Smooth muscle cell of the coronary artery (primary cell): ENCODE results near the gene SP1. TPM values are rescaled to one million over a fixed set of nuclear protein-coding genes. Genes with fewer than 3 reads are reported as not detected.

Experiments used
- total RNA-seq: library from RNA; depleted of rRNA; stranded (reverse); fragments of >200 nt; gene quantifications from 2 replicates; pipeline ENCODE4 v1.2.3, GENCODE V29; 2014; ENCODE audit warnings: low replicate concordance

Gene SP1
- 20.6 and 22.9 TPM in 2 replicates for total RNA-seq

GRCh38 chr12:53380104-53380793 lies at the start of gene SP1:
SP1 (plus strand) TSS chr12:53380176; CDS start chr12:53380292, 116 bp downstream.

GRCh38 chr12:53336181-53336681 lies 43.7 kb upstream of the SP1 start, which contains the start of gene SP7:
SP7 (minus strand) TSS chr12:53336354; CDS start chr12:53335646, 708 bp downstream.

GRCh38 chr12:53423597-53423996 lies 43.6 kb downstream of the SP1 start, which contains the start of gene AMHR2:
AMHR2 (plus strand) TSS chr12:53423855; CDS start chr12:53423935, 80 bp downstream.

GRCh38 chr12:53441040-53441833 lies 61.3 kb downstream of the SP1 start, which contains the start of gene PRR13:
PRR13 (plus strand) TSS chr12:53441734; CDS start chr12:53442715, 981 bp downstream.

GRCh38 chr12:53451661-53452158 lies 71.7 kb downstream of the SP1 start, which contains the start of gene PCBP2:
PCBP2 (plus strand) TSS chr12:53452102; CDS start chr12:53454801, 2,699 bp downstream.

Other genes starting within 250 kb of the SP1 start
- 11.2 and 11.3 TPM in 2 replicates for gene ZNF740, start 199.5 kb upstream of the SP1 start, total RNA-seq
- gene CSAD, start 199.3 kb upstream of the SP1 start, total RNA-seq, result 4.4 and 11.5 TPM in 2 replicates
- gene ITGB7, start 172.9 kb upstream of the SP1 start, total RNA-seq, result 0.15 and 0.47 TPM in 2 replicates
- gene RARG, start 148.0 kb upstream of the SP1 start, total RNA-seq, result 17.7 and 22.6 TPM in 2 replicates
- gene ESPL1, start 111.9 kb upstream of the SP1 start, total RNA-seq, result 0.70 and 1.2 TPM in 2 replicates
- gene PFDN5, start 84.6 kb upstream of the SP1 start, total RNA-seq, result 692 and 1,810 TPM in 2 replicates
- gene MYG1, start 80.5 kb upstream of the SP1 start, total RNA-seq, result 45.7 and 49.9 TPM in 2 replicates
- gene AAAS, start 58.6 kb upstream of the SP1 start, total RNA-seq, result 31.4 and 34.7 TPM in 2 replicates
- not detected in 2 replicates for gene SP7, start 43.8 kb upstream of the SP1 start, total RNA-seq
- gene AMHR2, start 43.7 kb downstream of the SP1 start, total RNA-seq, result not detected in 2 replicates
- 12.1 and 21.4 TPM in 2 replicates for gene PRR13, start 61.6 kb downstream of the SP1 start, total RNA-seq
- 210 and 235 TPM in 2 replicates for gene PCBP2, start 71.9 kb downstream of the SP1 start, total RNA-seq
- gene MAP3K12, start 119.3 kb downstream of the SP1 start, total RNA-seq, result 16.1 and 48.9 TPM in 2 replicates
- gene TARBP2, start 121.1 kb downstream of the SP1 start, total RNA-seq, result 24.5 and 36.5 TPM in 2 replicates
- not detected in 2 replicates for gene NPFF, start 127.3 kb downstream of the SP1 start, total RNA-seq
- 5.8 and 9.7 TPM in 2 replicates for gene ATF7, start 246.2 kb downstream of the SP1 start, total RNA-seq